A673 (cell line): ENCODE results near the gene ZNF678. TPM values are rescaled to one million over a fixed set of nuclear protein-coding genes. Genes with fewer than 3 reads are reported as not detected.
A peak's percentile ranks its signal among the peaks of the same experiment; 100 is the strongest.

Experiments
- BruUV-seq: library from RNA; stranded (reverse); fragments of 400-500 nt; replicated peaks from 2 replicates; lab custom pipeline; 2021; lab: Mats Ljungman, UMichigan
- CTCF ChIA-PET: fragments of 300-600 bp; sonication (Branson Sonifier 250); formaldehyde crosslinking; loops from one replicate; lab custom pipeline; 2022; ENCODE audit warnings: antibody characterized with exemption; lab: Charles Lee
- POLR2A ChIA-PET: fragments of 300-600 bp; sonication (Branson Sonifier 250); formaldehyde crosslinking; loops from one replicate; lab custom pipeline; 2022; ENCODE audit warnings: antibody characterized with exemption; ENCODE audit not compliant: low non-redundant PET; lab: Charles Lee
- DNase-seq: peaks from one replicate; pipeline ENCODE4 v3.0.0-alpha.2; 2015; ENCODE audit warnings: low spot score
- H3K27ac ChIP-seq: fragments of 200-600 bp; sonication (generic); 2 replicates; pipeline ENCODE4 v1.5.1; 2016; ENCODE audit warnings: mixed run types, low read depth, mild to moderate bottlenecking, mixed read lengths, antibody characterized with exemption, low read length; ENCODE audit not compliant: poor library complexity, severe bottlenecking
- H3K27me3 ChIP-seq: fragments of 200-600 bp; sonication (generic); replicated peaks from 2 replicates; pipeline ENCODE4 v1.6.1; 2017; ENCODE audit warnings: mixed run types, low read depth, mild to moderate bottlenecking, mixed read lengths, antibody characterized with exemption, low read length; ENCODE audit not compliant: insufficient read depth, poor library complexity
- H3K36me3 ChIP-seq: fragments of 200-600 bp; sonication (generic); 2 replicates; pipeline ENCODE4 v1.6.1; 2016; ENCODE audit warnings: mixed run types, mild to moderate bottlenecking, mixed read lengths, antibody characterized with exemption, low read length; ENCODE audit not compliant: insufficient read depth, poor library complexity, severe bottlenecking
- H3K4me1 ChIP-seq: fragments of 200-600 bp; sonication (generic); 2 replicates; pipeline ENCODE4 v1.6.1; 2017; ENCODE audit warnings: mixed run types, mild to moderate bottlenecking, mixed read lengths, antibody characterized with exemption, low read length; ENCODE audit not compliant: insufficient read depth, poor library complexity, severe bottlenecking
- H3K4me3 ChIP-seq: fragments of 200-600 bp; sonication (generic); 2 replicates; pipeline ENCODE4 v1.5.1; 2016; ENCODE audit warnings: low read depth, mixed run types, mild to moderate bottlenecking, mixed read lengths, low read length; ENCODE audit not compliant: poor library complexity, severe bottlenecking
- H3K9me3 ChIP-seq: fragments of 200-600 bp; sonication (generic); 2 replicates; pipeline ENCODE4 v1.6.1; 2016; ENCODE audit warnings: mixed run types, low read depth, mild to moderate bottlenecking, mixed read lengths, antibody characterized with exemption, low read length; ENCODE audit not compliant: poor library complexity, severe bottlenecking
- EZH2 ChIP-seq: fragments of 200-600 bp; sonication (generic); IDR thresholded peaks from 2 replicates; pipeline ENCODE4 v1.6.1; 2017; ENCODE audit warnings: borderline replicate concordance, low read depth, mild to moderate bottlenecking, mixed read lengths, antibody characterized with exemption, low read length; ENCODE audit not compliant: poor library complexity, severe bottlenecking
- intact Hi-C: fragments of 100-400 bp; cut with micrococcal nuclease; formaldehyde crosslinking; loops from one replicate; pipeline ENCODE4 v1.10.0; 2022; ENCODE audit not compliant: unreplicated experiment
- total RNA-seq: library from RNA; stranded (reverse); gene quantifications from 2 replicates; pipeline ENCODE4 v1.2.3, GENCODE V29; 2021
- TF ChIP-seq, protein P1 (sequence below): fragments of 300-800, 200-600 bp; sonication (generic); conservative IDR thresholded peaks from 2 replicates; pipeline ENCODE4 v1.5.1; 2017; ENCODE audit warnings: low read depth, mild to moderate bottlenecking, antibody characterized with exemption, low read length, moderate library complexity, mixed read lengths

ZNF678 gene
- total RNA-seq, 1 experiment from 2014 or later: 10.2 TPM

DNA sequence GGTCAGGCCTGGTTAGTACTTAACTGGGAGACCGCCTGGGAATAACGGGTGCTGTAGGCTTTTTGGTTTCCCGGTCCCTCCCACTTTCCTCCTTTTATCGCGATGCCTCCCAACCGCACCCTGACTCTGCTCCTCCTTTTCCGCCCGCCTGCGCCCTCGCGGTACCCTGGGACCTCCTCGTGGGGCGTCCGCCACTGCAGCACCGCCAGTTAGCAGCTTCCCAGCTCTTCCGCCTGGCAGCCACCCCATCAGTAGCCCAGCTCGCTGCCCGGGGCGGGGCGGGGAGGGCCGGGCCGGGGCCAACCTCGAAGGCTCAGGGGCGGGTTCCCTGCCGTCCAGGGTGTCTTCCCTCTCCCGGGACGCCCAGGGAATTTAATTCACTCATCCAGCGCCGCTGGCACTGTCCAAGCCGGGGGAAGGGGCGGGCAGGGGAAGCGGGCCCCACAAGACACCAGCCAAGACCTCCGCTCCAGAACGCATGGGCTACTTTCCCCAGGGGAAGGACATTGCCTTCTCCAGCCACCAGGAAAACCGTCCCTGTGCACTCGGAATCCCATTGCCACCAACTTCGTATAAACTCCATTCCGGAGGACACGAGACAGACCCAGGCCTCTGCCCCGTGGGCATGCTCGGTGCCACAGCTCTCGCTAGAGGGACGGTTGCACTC lies 2.0 kb upstream of the ZNF678 start:
- no peak for DNase-seq
- POLR2A ChIA-PET: no interaction called here
- H3K9me3 ChIP-seq: no peaks in the 10 kb centered on the region
- no peaks in the 10 kb centered on the region for H3K4me1 ChIP-seq
- H3K27me3 ChIP-seq: no peaks in the 10 kb centered on the region
- no peak for TF ChIP-seq EZH2
- TF ChIP-seq, protein P1, sequence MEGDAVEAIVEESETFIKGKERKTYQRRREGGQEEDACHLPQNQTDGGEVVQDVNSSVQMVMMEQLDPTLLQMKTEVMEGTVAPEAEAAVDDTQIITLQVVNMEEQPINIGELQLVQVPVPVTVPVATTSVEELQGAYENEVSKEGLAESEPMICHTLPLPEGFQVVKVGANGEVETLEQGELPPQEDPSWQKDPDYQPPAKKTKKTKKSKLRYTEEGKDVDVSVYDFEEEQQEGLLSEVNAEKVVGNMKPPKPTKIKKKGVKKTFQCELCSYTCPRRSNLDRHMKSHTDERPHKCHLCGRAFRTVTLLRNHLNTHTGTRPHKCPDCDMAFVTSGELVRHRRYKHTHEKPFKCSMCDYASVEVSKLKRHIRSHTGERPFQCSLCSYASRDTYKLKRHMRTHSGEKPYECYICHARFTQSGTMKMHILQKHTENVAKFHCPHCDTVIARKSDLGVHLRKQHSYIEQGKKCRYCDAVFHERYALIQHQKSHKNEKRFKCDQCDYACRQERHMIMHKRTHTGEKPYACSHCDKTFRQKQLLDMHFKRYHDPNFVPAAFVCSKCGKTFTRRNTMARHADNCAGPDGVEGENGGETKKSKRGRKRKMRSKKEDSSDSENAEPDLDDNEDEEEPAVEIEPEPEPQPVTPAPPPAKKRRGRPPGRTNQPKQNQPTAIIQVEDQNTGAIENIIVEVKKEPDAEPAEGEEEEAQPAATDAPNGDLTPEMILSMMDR: no peak
- CTCF ChIA-PET: no interaction called here
- no TSS peak for BruUV-seq
- H3K36me3 ChIP-seq: no peaks in the 10 kb centered on the region
- no peak overlapping the region for H3K27ac ChIP-seq
- intact Hi-C loops: no loop called here
- H3K4me3 ChIP-seq: no peak overlapping the region

DNA sequence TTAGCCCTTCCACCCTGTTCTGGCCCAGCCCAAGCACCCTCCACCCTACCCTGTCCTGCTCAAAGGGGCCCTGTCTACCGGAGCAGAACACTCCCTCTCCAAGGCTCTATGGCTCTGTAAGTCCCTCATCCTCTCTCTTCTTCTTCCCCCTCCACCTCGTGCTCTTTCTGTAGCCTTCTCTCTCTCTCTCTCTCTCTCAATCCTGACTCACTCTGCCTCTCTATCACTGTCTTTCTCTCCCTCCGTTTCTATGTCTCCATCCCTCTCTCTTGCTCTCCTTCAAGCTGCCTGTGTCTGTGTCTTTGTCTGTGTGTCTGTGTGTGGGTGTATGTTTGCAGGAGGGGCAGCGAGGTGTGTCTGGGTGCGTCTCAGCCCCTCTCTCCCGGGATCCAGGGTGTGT lies 1.3 kb upstream of the ZNF678 start:
- Histone ChIP-seq H3K9me3 (no peaks in the 10 kb centered on the region), H3K4me1 (no peaks in the 10 kb centered on the region), H3K4me3 (no peak overlapping the region), H3K36me3 (no peaks in the 10 kb centered on the region), H3K27ac (no peak overlapping the region), H3K27me3 (no peaks in the 10 kb centered on the region)
- no TSS peak for BruUV-seq
- CTCF ChIA-PET: no interaction called here
- no peak for TF ChIP-seq EZH2
- TF ChIP-seq, protein P1: no peak
- no peak for DNase-seq
- intact Hi-C loops: no loop called here
- POLR2A ChIA-PET: no interaction called here

GRCh38 chr1:227562933-227563323 lies 428 bp upstream of the ZNF678 start:
- BruUV-seq: no TSS peak
- H3K9me3 ChIP-seq: no peaks in the 10 kb centered on the region
- no peak for TF ChIP-seq EZH2
- TF ChIP-seq, protein P1: no peak

More at GRCh38 chr1:227562933-227563323, 428 bp upstream of the ZNF678 start:
- H3K4me3 ChIP-seq: peak overlapping the region; percentile 65
- ChIA-PET POLR2A (no interaction called here), CTCF (interaction anchor here (1.3 kb wide), 1 partner anchor 20 kb away, joined by 10 read pairs; no protein-coding TSS in a partner anchor)
- no peaks in the 10 kb centered on the region for H3K4me1 ChIP-seq
- intact Hi-C loops: no loop called here
- no peaks in the 10 kb centered on the region for H3K27me3 ChIP-seq
- peak overlapping the region; percentile 89 for H3K27ac ChIP-seq
- DNase-seq: no peak
- no peaks in the 10 kb centered on the region for H3K36me3 ChIP-seq
